Colon (tissue), 2 donors: ENCODE results near the gene CACNG6.

Source experiments
- FAIRE-seq: peaks from 2 replicates; lab custom pipeline; 2012; peaks lifted over from hg19 to GRCh38; lab: Jason Lieb, UNC
- donor health status: control.
- donor health status: control.

Gene CACNG6

GRCh38 chr19:53969366-53969765, 22.1 kb upstream of the CACNG6 start:
- no peak for FAIRE-seq

- FAIRE-seq: no peak
Measured at GRCh38 chr19:53971673-53972072, 19.8 kb upstream of the CACNG6 start.

GRCh38 chr19:53977429-53977990, 13.9 kb upstream of the CACNG6 start:
- FAIRE-seq: no peak

GRCh38 chr19:53977991-53978731, 13.3 kb upstream of the CACNG6 start:
- no peak for FAIRE-seq

GRCh38 chr19:53978975-53979801, 12.2 kb upstream of the CACNG6 start:
- FAIRE-seq: no peak

- FAIRE-seq: no peak
Measured at GRCh38 chr19:53980539-53981375, 10.7 kb upstream of the CACNG6 start.

GRCh38 chr19:53981376-53981951, 10.0 kb upstream of the CACNG6 start:
- FAIRE-seq: no peak

- FAIRE-seq: no peak
Measured at GRCh38 chr19:53982001-53982451, 9.4 kb upstream of the CACNG6 start.

GRCh38 chr19:53982611-53983010, 8.8 kb upstream of the CACNG6 start:
- FAIRE-seq: no peak

GRCh38 chr19:53983457-53984289, 7.8 kb upstream of the CACNG6 start:
- no peak for FAIRE-seq

GRCh38 chr19:53985863-53986262, 5.6 kb upstream of the CACNG6 start:
- FAIRE-seq: no peak

GRCh38 chr19:53988981-53989380, 2.5 kb upstream of the CACNG6 start:
- FAIRE-seq: no peak

GRCh38 chr19:53989600-53990533, 1.6 kb upstream of the CACNG6 start:
- FAIRE-seq: no peak

GRCh38 chr19:53992211-53992610, 774 bp downstream of the CACNG6 start:
- FAIRE-seq: no peak

- FAIRE-seq: no peak
Measured at GRCh38 chr19:53992815-53993214, 1.4 kb downstream of the CACNG6 start.

GRCh38 chr19:53993448-53993847, 2.0 kb downstream of the CACNG6 start:
- no peak for FAIRE-seq

- FAIRE-seq: no peak
Measured at GRCh38 chr19:53994811-53995210, 3.4 kb downstream of the CACNG6 start.

- no peak for FAIRE-seq
Measured at GRCh38 chr19:53998223-53998622, 6.8 kb downstream of the CACNG6 start.

GRCh38 chr19:53999694-54000093, 8.3 kb downstream of the CACNG6 start:
- no peak for FAIRE-seq

- FAIRE-seq: no peak
Measured at GRCh38 chr19:54001496-54001895, 10.1 kb downstream of the CACNG6 start.
